Osteoblast (primary cell): ENCODE data around the gene SMARCA2. TPM values are rescaled to one million over a fixed set of nuclear protein-coding genes. Genes with fewer than 3 reads are reported as not detected.

Experiments
- DNase-seq: peaks from one replicate; pipeline ENCODE4 v3.0.0; 2011; ENCODE audit warnings: low spot score, mixed read lengths; ENCODE audit not compliant: insufficient read length; ENCODE audit errors: missing footprints
- H2AFZ ChIP-seq: 2 replicates; pipeline ENCODE4 v1.6.0; 2011; ENCODE audit warnings: mild to moderate bottlenecking, low read length
- H3K27ac ChIP-seq: 2 replicates; pipeline ENCODE4 v1.5.1; 2011; ENCODE audit warnings: mild to moderate bottlenecking, low read depth, low read length, moderate library complexity
- H3K27me3 ChIP-seq: 2 replicates; pipeline ENCODE4 v1.6.0; 2012; ENCODE audit warnings: mild to moderate bottlenecking, control low read depth, inconsistent platforms, low read length, moderate library complexity; ENCODE audit not compliant: insufficient read depth
- H3K36me3 ChIP-seq: 2 replicates; pipeline ENCODE4 v1.5.1; 2011; ENCODE audit warnings: mild to moderate bottlenecking, low read length, control low read depth, moderate library complexity; ENCODE audit not compliant: insufficient read depth
- H3K4me1 ChIP-seq: 2 replicates; pipeline ENCODE4 v1.5.1; 2011; ENCODE audit warnings: mild to moderate bottlenecking, low read length, control low read depth, moderate library complexity; ENCODE audit not compliant: insufficient read depth
- H3K4me2 ChIP-seq: 2 replicates; pipeline ENCODE4 v1.6.0; 2011; ENCODE audit warnings: mild to moderate bottlenecking, low read length; ENCODE audit not compliant: insufficient read depth
- H3K4me3 ChIP-seq: fragments of 200-600 bp; sonication (generic); 3 replicates; pipeline ENCODE4 v1.5.1; 2012; ENCODE audit warnings: mild to moderate bottlenecking, low read length, inconsistent platforms; ENCODE audit not compliant: insufficient read depth
- H3K79me2 ChIP-seq: 2 replicates; pipeline ENCODE4 v1.6.0; 2012; ENCODE audit warnings: mild to moderate bottlenecking, low read length, control low read depth, inconsistent platforms; ENCODE audit not compliant: insufficient read depth
- H3K9me3 ChIP-seq: 2 replicates; pipeline ENCODE4 v1.5.1; 2011; ENCODE audit warnings: low read depth, low read length, control low read depth
- H4K20me1 ChIP-seq: 2 replicates; pipeline ENCODE4 v1.6.0; 2012; ENCODE audit warnings: mild to moderate bottlenecking, low read length, control low read depth; ENCODE audit not compliant: insufficient read depth
- CTCF ChIP-seq: IDR thresholded peaks from 2 replicates; pipeline ENCODE4 v1.5.1; 2011; ENCODE audit warnings: mild to moderate bottlenecking, low read depth, low read length, moderate library complexity; ENCODE audit errors: extremely low read depth
- total RNA-seq: library from RNA; depleted of rRNA; stranded (reverse); fragments of >200 nt; gene quantifications from 2 replicates; pipeline ENCODE4 v1.2.3, GENCODE V29; 2012

The SMARCA2 gene
- total RNA-seq, 1 donor: 101 TPM

DNA sequence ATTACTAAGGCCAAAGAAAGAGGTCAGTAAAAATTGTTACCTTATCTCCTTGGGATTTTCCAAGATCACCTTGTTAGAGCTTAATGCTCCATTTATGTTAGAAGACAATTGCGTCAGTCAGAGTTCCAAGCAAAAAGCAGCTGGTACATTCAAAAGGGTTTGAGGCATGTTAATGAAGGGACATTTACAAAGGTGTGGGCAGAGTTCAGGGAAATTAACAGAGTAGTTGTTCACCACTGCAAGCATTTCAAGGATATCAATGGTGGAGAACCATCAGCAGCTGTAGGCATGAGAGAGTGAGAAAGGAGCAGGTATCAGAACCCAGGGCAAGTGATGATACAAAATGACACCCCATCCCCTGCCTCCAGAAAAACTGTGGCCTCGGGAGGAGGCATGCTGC is 17.0 kb upstream of the SMARCA2 start:
- Histone ChIP-seq H3K36me3 (no peaks in the 10 kb centered on the region), H3K79me2 (no peaks in the 10 kb centered on the region), H4K20me1 (no peaks in the 10 kb centered on the region), H3K27me3 (peaks cover 7% of the 10 kb centered on the region), H3K27ac (no peak overlapping the region), H3K4me3 (no peak overlapping the region), H3K4me2 (no peak overlapping the region), H3K9me3 (no peaks in the 10 kb centered on the region), H3K4me1 (no peaks in the 10 kb centered on the region), H2AFZ (no peak overlapping the region)
- no peak for DNase-seq
- TF ChIP-seq CTCF: no peak

DNA sequence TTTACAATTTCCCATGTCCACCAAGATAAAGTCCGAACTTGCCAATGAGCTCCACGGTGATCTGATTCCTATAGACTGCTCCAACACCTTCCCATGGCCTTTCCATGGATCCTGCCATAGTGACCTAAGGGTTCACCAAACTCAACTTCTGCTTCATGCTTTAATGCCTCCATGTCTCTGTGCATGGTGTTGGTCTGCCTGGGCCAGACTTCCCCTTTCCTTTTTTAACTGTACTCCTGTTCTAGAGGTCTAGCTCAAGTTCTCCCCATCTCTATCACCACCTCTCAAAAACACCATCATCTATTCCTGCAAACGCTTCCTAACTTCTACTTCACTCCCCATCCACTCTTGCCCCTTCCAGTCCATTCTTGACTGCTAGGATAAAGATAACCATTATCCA is 14.8 kb upstream of the SMARCA2 start:
- no peak for TF ChIP-seq CTCF
- Histone ChIP-seq H3K4me3 (no peak overlapping the region), H3K4me1 (no peaks in the 10 kb centered on the region), H3K9me3 (no peaks in the 10 kb centered on the region), H3K27ac (no peak overlapping the region), H3K79me2 (no peaks in the 10 kb centered on the region), H3K4me2 (no peak overlapping the region), H3K36me3 (no peaks in the 10 kb centered on the region), H2AFZ (no peak overlapping the region), H4K20me1 (no peaks in the 10 kb centered on the region), H3K27me3 (peaks cover 5% of the 10 kb centered on the region)
- DNase-seq: no peak

GRCh38 chr9:2008372-2008771 is 6.8 kb upstream of the SMARCA2 start:
- no peaks in the 10 kb centered on the region for H3K9me3 ChIP-seq
- H3K4me3 ChIP-seq: no peak overlapping the region

GRCh38 chr9:2012347-2012746 is 2.8 kb upstream of the SMARCA2 start:
- no peaks in the 10 kb centered on the region for H3K9me3 ChIP-seq
- no peaks in the 10 kb centered on the region for H4K20me1 ChIP-seq
- H3K27ac ChIP-seq: no peak overlapping the region
- DNase-seq: no peak
- H3K4me1 ChIP-seq: peaks cover 12% of the 10 kb centered on the region
- H3K27me3 ChIP-seq: no peaks in the 10 kb centered on the region
- no peak overlapping the region for H2AFZ ChIP-seq
- TF ChIP-seq CTCF: no peak
- H3K36me3 ChIP-seq: no peaks in the 10 kb centered on the region
- no peak overlapping the region for H3K4me3 ChIP-seq
- no peak overlapping the region for H3K4me2 ChIP-seq
- H3K79me2 ChIP-seq: no peaks in the 10 kb centered on the region

More at GRCh38 chr9:2008372-2008771, 6.8 kb upstream of the SMARCA2 start:
- Histone ChIP-seq H4K20me1 (no peaks in the 10 kb centered on the region), H3K36me3 (no peaks in the 10 kb centered on the region), H3K27ac (no peak overlapping the region), H2AFZ (no peak overlapping the region), H3K4me2 (no peak overlapping the region), H3K79me2 (no peaks in the 10 kb centered on the region), H3K27me3 (no peaks in the 10 kb centered on the region), H3K4me1 (peaks cover 2% of the 10 kb centered on the region)
- no peak for DNase-seq
- TF ChIP-seq CTCF: no peak
